Eye (tissue), 1 donor: ENCODE results near the gene HSDL1.

ENCODE experiments used
- DNase-seq: peaks from one replicate; pipeline ENCODE4 v3.0.0-alpha.2; 2015

Gene HSDL1

DNA sequence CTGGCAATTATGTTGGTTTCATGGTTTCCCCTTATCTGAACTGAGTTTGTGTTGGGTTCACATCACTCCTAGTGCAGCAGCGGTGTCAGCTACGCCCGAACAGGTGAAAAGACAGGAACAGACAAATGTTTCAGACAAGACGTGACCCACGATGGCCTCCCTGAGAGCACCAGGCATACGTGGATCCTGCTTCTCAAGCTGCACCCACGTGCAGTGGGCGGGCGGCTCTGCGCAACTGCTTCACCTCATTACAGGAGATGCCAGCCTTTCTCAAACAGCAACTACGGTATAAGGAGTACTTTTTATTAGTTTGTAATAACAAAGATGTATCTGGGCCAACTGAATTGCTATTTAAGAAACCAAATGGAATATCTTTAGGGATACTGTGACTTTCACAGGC lies 69.6 kb downstream of the HSDL1 start:
- DNase-seq, result no peak

- no peak for DNase-seq
Observed at GRCh38 chr16:84074721-84075120, 70.3 kb downstream of the HSDL1 start.
